GM21360 (cell line): ENCODE measurements around the gene FAM168A.
"Not testable (repeated sequence)": the region's sequence is repeated elsewhere in the genome, so short reads cannot be mapped to it uniquely, and the experiment has no call there.

Source experiments
- ATAC-seq: cut with Tn5 transposase; IDR thresholded peaks from one replicate; pipeline ENCODE4 v1.9.1; 2021; ENCODE audit warnings: mild to moderate bottlenecking, moderate library complexity; ENCODE audit not compliant: unreplicated experiment

FAM168A gene

DNA sequence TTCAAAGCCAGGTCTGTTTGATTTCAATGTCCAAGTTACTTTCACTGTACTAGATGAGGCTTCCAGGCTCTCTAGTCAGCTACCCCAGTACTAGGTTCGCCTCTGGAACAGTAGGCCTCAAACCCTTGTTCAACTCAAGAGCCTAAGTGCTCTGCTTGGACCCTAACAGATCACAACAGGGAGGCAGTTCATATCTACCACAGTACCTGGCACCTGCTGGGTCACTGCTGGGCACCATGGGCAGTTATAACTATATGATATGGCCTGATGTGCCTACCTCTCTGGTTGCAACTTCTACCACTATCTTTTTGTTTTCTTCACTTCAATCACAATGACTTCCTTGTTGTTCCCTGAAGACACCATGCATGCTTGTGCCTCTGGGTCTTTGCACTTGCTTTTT, 124.7 kb downstream of the FAM168A start:
- ATAC-seq = no peak

DNA sequence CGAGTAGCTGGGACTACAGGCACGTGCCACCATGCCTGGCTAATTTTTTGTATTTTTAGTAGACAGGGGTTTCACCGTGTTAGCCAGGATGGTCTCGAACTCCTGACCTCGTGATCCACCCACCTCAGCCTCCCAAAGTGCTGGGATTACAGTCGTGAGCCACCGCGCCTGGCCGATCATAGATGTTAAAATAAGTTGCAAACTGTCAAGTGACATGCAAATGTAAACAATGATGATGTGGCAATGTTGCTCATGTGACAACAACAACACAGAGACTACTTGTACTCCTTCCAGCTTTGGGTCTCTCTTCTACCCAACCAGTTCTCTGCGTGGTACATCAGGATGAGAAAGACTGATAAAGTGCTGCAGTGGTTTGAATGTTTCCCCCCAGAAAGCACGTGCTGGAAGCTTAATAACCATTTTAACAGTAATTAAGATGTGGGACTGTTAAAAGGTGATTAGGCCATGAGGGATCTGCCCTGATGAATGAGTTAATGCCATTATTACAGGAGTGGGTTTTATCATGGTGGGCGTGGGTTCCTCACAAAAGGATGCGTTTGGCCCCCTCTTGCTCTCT, 127.8 kb downstream of the FAM168A start:
- ATAC-seq = not testable (repeated sequence)

DNA sequence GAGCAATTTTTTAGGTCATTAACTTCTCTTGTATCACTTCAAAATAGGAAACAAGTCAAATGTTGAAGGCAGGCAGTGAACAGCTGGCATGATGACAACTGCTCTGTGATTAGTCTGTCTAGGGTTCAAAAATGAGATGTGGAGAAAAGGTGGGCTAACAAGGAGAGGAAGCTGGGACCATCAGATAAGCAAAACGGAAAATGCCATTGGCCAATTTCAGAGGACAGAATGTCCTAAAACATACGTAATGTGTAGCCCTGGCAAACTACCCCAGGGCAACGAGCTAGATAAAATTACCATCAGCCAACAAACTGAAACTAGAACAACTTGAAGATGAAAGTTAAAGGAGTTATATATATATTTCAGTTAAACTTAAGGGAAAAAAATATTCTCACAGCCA, 128.5 kb downstream of the FAM168A start:
- no peak for ATAC-seq

DNA sequence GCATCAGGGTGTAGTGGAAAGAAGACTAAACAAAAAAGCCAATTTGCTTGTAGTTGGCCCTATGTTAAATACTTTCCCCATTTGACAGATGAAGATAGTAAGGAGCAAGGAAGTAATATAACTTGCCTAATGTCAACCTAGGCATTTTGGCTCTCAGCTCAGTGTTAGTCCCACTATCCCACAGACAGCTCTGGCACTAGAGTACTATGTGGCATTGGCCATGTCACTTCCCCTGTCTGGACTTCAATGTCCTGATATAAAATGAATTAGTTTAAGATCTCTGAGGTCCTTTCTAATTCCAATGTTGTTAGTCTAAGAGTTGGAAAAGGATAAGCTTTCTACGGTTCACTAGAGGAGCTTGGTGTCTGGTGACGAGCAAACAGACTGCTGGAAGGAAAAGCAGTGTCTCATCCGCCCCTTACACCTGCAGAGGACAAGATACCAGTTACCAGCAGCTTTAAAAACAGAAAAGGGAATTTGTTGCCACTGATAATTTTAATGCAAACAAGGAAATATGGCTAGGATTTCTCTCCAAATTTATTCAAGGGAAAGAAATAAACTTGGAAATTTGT, 129.2 kb downstream of the FAM168A start:
- no peak for ATAC-seq

DNA sequence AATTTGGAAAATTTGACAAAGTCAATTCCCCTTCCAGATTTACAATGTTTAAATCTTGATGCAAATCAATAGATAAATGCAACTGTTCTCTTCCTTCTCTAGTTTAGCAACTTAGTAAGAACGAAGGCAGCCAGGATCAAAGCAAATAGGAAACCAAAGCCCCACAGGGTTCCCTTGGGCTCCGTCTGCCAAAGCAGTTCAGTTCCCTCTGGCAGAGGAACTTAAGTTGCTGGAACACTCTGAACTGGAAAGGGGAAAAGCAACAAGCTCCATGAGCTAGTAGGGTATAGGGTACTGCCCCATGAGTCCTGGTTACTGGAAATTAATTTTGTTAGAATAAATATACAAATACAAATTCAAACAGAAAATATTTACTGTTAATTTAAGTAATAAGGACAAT, 130.4 kb downstream of the FAM168A start:
- ATAC-seq = no peak

DNA sequence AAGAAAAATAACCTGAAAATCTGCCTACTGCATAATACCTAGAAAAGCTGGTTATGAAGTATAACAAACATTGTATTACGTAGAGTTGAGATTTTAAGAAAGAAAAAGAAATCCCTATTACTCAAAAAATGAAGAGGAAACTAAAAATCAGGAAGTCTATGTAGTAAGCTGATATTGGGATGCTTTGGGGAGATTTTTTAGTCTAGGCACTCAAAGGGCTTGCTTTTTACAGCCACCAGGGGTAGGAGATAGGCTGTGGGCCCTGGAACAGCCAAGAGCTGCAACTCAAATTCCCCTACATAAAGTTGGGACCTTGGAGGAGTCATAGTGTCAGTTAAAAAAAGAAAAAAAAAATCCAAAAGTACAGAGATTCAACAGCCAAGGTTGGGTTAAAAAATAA, 131.3 kb downstream of the FAM168A start:
- no peak for ATAC-seq

DNA sequence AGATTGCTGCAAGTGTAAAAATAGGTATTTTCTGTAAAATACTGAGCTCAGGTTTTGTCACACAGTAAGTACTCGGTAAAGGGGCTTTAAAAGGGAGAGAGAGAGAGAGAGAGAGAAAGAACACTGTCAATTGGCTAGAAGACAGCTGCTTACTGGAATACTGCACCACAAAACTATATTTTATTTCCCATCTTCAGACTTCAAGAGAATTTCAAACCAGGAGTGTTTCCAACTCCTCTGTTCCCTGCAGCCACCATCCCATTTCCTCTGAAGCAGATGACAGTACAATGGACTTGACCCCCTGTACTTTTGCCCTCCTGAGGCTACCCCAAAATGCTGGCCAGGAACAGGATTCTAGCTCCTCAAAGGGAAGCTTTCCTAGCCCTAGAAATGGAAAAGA, 132.0 kb downstream of the FAM168A start:
- no peak for ATAC-seq

DNA sequence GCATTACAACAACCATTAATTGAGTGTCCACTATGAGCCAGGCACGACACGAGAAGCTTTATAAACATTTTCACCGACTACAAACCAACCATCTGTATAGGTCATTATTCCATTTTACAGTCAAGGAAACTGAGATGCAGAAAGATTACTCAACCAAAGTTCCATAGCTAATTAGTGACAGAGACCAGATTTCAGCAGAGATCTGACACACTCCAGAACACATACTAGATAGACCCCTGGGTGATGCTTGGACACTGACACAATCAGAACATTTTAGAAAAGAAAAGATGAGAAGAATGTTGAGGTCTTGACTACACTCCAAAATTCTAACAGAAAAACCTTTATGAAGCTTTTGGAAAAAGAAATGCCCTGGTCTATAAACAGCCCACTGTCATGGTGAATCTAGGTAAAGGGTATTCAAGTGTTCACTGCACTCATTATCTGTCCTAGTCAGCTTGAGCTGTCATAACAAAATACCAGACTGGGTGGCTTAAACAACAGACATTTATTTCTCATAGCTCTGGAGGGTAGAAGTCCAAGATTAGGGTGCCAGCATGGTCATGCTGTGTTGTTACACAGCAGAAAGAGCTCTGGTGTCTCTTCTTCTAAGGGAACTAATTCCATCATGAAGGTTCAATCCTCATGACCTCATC, 132.8 kb downstream of the FAM168A start:
- no peak for ATAC-seq

DNA sequence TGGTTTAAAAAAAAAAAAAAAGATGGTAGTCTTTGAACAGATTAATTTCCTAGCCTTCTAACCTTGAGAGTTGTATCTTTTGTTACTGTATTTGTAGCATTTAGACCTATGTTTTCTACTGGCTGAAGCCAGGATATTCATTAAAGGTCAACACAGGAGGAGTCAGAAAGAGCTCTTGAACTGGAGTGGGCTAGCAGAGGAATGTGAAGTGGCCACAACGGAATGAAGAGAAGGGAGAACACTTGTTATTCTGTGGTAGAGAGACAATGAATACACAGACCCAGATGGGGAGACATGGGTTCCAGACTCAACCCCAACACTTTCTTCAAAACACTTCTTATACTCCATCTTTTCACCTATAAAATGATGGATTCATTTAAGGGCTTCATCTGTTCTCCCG, 133.6 kb downstream of the FAM168A start:
- ATAC-seq = no peak

DNA sequence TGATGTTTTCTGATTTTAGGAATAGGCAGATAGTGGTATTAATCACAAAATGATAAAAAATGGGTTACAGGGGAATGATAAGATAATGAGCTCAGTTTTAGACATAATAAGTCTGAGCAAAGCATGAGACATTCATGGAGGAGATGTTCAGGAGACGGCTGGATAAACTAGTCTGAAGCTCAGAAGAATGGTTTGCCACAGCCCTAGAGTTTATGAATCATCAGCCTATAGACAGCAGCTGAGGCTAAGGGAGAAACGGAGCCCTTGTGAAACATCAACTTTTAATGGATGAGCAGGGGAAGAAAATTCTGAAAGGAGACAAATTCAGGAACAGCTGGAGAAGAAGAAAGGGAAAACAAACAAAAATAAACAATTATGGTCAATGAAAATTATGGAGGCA, 134.6 kb downstream of the FAM168A start:
- ATAC-seq = no peak

DNA sequence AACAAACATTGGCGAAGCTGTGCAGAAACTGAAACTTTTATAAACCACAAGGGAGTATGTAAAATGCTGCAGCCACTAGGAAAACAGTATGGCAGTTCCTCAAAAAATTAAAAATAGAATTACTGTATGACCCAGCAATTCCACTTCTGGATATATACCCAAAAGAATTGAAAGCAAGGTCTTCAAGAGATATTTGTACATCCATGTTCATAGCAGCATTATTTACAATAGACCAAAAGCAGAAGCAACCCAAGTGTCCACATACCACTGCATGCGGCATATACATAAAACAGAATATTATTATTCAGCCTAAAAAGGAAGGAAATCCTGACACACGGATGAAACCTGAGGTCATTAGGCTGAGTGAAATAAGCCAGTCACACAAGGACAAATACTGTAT, 135.9 kb downstream of the FAM168A start:
- no peak for ATAC-seq

DNA sequence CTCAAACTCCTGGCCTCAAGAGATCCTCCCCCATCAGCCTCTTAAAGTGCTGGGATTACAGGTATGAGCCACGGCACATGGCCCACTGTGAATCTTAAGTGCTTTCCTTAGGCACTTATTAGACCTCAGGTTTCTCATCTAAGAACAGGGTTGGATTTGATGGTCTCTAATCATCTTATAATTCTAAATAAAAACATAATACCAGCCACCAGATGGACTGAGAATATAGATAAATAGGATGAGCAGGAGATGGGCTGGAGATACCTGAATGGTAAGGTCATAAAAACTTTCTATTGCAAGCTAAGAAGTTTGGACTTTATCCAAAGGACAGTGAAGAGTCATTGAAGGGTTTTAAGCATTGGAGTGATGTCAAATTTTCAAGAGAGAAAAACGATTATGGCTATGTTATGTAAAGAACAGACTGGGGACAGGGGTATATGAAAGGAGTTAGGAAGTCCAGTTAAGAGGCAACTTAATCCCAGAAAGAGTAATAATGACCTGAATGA, 136.5 kb downstream of the FAM168A start:
- ATAC-seq = no peak

DNA sequence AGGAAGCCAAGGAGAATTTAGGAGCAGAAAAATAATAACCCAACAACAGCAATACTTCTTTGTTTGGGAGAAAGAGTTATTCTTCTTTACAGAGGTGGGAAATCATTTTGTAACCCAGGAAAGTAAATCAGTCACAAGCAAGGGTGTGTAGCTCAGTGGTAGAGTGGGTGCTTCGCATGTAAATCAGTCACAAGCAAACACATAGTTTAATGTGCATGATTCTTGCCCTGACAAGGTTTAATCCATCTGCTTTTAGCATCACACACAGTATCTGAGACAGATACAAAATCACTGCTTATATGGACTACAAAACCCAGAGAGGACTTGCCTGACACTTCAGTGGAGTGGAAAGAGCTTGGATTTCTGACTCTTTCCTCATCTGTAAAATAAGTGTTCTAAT, 139.7 kb downstream of the FAM168A start:
- no peak for ATAC-seq

DNA sequence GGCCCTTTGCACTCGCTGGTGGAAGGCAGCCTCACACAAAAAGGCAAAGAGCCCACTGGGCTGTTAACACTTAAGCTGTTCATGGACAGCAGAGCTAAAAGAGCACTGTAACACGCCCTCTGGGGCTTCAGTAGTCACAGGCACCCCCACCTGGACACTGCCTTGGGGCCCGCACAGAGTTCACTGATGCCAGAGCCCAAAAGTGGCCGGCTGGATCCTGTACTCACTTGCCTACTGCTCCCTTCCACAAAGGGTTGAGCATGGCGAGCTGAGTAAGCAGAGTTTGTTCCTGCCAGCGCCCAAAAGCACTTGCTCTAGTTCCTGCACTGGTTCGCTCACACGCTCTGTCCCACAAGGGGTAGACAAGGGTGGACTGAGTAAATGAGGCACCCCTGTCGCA, 142.9 kb downstream of the FAM168A start:
- ATAC-seq = no peak

DNA sequence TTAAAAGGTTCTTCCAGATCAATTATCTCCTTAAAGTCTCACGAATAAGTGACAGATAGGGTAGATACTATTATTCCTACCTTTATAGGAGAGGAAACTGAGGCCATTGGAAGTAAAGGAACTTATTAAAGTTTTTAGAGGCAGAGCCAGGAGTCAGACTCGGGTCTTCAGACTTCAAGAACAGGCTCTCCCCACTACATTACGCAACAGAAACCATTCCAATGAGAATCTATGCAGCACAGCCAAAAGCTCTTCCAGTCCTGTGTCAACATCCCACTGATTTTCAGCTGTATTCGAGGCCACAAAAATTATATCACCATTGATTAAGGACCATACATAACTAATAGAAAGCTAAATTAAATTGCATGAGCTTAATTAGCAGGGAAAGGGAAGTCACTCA, 144.3 kb downstream of the FAM168A start:
- no peak for ATAC-seq

DNA sequence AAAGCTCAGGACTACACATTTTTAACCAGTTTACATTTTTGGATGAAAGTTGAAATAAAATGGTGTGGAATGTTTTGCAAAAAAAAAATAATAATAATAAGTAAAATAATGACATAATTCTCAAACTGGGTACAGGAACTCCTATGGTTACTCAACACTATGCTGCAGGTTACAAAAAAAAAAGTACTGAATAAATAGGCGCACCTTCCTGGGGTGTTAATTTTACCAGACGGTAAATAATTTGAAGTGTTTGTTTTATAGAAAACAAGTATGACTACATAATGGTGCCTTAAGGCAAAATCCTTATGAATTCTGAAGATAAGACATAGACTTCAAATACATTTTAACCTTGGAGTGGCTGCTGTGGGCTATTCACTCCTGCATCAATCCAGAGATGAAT, 145.2 kb downstream of the FAM168A start:
- ATAC-seq = no peak

DNA sequence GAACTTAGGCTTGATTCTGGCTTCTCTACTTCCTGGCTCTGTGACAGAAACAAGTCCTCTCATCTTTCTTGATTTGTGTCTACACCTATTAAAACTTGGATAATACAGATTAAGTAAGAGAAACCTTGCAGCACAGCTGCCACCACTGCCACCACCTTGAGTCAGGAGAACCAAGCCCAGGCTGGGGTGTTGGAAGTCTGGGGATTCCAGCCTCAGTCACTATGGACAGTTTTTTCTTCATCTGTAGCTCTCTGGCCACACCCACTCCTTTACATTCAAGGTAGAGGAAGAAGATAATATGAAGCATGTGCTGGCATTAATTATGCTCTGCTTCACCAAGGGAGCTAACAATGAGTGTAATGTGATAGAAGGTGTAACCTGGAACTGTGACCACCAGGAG, 146.0 kb downstream of the FAM168A start:
- ATAC-seq = no peak

DNA sequence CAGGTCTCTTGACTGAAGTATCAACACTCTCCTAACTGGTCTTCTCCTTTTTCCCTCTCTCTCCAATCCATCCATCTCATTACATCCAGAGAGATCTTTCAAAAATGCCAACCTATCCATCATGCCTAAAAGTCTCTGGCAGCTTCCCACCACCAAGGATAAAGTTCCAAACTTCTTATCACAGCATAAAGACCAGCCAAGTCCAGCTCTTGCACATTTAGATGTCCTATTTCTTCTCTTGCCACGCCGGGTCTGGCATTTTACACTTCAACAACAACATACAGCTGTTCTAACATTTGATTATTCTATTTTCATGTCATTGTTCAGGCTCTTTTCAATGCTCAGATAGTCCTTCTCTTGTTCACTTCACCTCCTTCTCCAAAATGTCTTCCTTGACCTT, 151.1 kb downstream of the FAM168A start:
- ATAC-seq = no peak

DNA sequence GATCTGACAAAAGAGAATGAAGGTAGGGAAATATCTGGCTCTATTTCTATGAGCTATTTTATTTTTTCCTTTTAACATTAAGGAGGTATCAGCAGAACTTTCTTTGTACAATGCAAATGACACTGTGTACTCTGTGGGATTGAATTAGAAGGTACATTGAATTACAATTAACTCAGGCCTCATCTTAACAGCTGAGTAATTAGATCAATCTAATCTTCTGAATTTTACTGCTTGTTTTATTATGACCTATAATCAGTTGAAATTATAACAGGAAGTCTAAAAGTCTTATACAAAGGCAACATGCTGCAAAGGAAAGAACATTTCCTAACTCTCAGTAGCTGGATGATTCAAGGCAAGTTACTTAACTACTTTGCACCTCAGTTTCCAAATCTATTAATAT, 151.9 kb downstream of the FAM168A start:
- ATAC-seq = no peak

DNA sequence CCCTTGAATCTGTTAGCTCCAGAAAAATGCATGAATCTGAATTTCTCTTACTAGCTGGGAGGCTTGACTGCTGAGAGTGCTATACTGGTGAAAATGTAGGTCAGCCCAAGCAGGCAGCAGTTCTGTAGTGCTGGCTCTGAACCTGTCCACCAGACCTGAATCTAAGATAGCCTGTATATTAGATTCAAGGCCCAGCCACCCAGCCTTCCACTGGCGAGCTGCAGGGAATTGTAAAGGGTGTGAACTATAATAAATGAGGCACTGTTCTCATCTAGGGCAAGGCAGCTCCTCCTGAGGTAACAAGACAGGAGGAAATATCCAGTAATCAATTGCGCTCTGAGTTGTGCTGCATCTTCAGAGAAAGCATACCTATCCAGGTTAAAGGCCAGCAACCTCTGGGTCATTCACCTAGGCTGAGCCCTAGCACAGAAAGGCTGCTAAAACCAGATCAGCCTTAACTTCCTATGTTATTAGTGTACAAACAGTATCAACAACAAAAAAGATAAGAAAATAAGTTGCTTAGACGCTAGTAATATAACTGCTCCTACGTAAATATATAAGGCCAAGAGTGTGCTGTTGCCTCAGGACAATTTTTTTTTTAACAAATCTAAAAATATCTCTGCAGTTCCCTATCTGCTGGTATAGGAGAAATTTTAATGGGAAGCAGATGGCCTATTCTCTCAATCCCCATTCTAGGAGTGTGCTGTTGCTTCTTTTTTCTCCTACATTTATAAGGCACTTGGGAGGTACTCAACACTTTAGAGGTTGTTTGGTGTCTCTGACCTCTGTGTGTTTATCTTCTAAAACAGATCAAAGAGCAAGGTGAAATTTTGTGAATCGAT, 158.7 kb downstream of the FAM168A start:
- no peak for ATAC-seq

DNA sequence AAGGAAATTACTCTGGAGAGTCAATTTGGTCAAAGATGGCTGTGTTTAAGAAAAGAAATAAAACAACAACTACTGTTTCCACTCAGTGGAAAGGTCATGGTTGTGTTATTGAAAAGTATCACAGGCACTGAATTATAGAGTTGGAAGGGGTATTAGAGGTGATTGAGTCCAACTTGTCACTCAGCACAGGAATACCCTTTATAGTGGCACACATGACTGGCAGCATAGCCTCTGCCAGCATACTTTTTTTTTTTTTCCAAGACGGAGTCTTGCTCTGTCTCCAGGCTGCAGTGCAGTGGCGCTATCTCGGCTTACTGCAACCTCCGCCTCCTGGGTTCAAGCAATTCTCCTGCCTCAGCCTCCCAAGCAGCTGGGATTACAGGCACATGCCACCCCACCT, 161.1 kb downstream of the FAM168A start:
- not testable (repeated sequence) for ATAC-seq

DNA sequence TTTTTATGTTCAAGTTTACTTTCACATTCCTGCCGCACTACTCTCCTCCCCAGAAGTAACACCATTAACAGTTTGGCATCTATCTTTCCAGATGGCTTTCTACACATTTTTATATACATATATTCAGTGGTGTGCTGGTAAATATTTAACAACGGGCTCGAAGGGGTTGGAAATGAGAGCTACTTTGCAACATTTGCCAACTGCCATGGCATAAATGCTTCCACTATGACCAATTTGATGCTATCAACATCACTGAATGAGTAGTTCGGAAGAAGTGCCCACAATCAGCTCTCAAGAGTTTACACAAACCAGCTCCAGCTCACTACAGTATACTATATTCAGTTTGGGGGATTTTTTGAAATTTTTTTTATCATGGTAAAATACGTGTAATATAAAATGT, 166.5 kb downstream of the FAM168A start:
- no peak for ATAC-seq
